Activated T-helper 2 cell treated with anti-CD3 and anti-CD28 coated beads, Interferon-gamma antibody, Interleukin-2, Interleukin-4, amounts not matched to agents 10 μg/mL and 5 μg/mL and 100 μg/mL, durations not matched to agents 14 hours and 24 hours and 36 hours (primary cell): Measurements from ENCODE around the gene VSNL1. TPM values are rescaled to one million over a fixed set of nuclear protein-coding genes. Genes with fewer than 3 reads are reported as not detected.

Experiments used
- DNase-seq: peaks from one replicate; pipeline ENCODE4 v3.0.0; 2021; ENCODE audit warnings: low spot score
- H3K27ac Mint-ChIP-seq: one replicate; pipeline ENCODE4 v1.8.0; 2021; ENCODE audit warnings: mixed read lengths
- H3K27me3 Mint-ChIP-seq: one replicate; pipeline ENCODE4 v1.8.0; 2021; ENCODE audit warnings: low read depth, mixed read lengths
- H3K36me3 Mint-ChIP-seq: one replicate; pipeline ENCODE4 v1.8.0; 2021; ENCODE audit warnings: low read depth, mixed read lengths
- H3K4me1 Mint-ChIP-seq: one replicate; pipeline ENCODE4 v1.8.0; 2021; ENCODE audit warnings: low read depth, mixed read lengths
- H3K4me3 Mint-ChIP-seq: one replicate; pipeline ENCODE4 v1.8.0; 2021; ENCODE audit warnings: low read depth, mild to moderate bottlenecking, moderate library complexity, mixed read lengths
- H3K9me3 Mint-ChIP-seq: one replicate; pipeline ENCODE4 v1.8.0; 2021; ENCODE audit warnings: mixed read lengths
- intact Hi-C: fragments of 100-400 bp; cut with micrococcal nuclease; formaldehyde crosslinking; loops from one replicate; pipeline ENCODE4 v1.15.1; 2023
- total RNA-seq: library from RNA; stranded (reverse); gene quantifications from 2 replicates; pipeline ENCODE4 v1.2.3, GENCODE V29; 2022

VSNL1 gene
- total RNA-seq, 1 donor from 2014 or later: not detected

- Mint-ChIP-seq H3K27me3 (no peaks in the 10 kb centered on the region), H3K9me3 (no peaks in the 10 kb centered on the region), H3K36me3 (peaks cover 36% of the 10 kb centered on the region), H3K4me1 (no peaks in the 10 kb centered on the region), H3K4me3 (no peak overlapping the region), H3K27ac (no peak overlapping the region)
- DNase-seq: no peak
- intact Hi-C loops: no loop called here
Measured at GRCh38 chr2:17683981-17684380, 143.5 kb downstream of the VSNL1 start.

GRCh38 chr2:17688600-17688999, 148.1 kb downstream of the VSNL1 start:
- intact Hi-C loops: no loop called here
- no peaks in the 10 kb centered on the region for H3K9me3 Mint-ChIP-seq
- DNase-seq: no peak
- H3K36me3 Mint-ChIP-seq: peaks cover 46% of the 10 kb centered on the region
- H3K27me3 Mint-ChIP-seq: no peaks in the 10 kb centered on the region
- H3K4me1 Mint-ChIP-seq: no peaks in the 10 kb centered on the region
- no peak overlapping the region for H3K27ac Mint-ChIP-seq
- no peak overlapping the region for H3K4me3 Mint-ChIP-seq

GRCh38 chr2:17689010-17689409, 148.5 kb downstream of the VSNL1 start:
- Mint-ChIP-seq H3K9me3 (no peaks in the 10 kb centered on the region), H3K36me3 (peaks cover 50% of the 10 kb centered on the region)
- intact Hi-C loops: no loop called here

GRCh38 chr2:17690776-17691175, 150.3 kb downstream of the VSNL1 start:
- peaks cover 60% of the 10 kb centered on the region for H3K36me3 Mint-ChIP-seq
- no peaks in the 10 kb centered on the region for H3K27me3 Mint-ChIP-seq
- intact Hi-C loops: no loop called here
- no peak overlapping the region for H3K27ac Mint-ChIP-seq
- H3K4me3 Mint-ChIP-seq: no peak overlapping the region
- no peak for DNase-seq
- no peaks in the 10 kb centered on the region for H3K9me3 Mint-ChIP-seq
- no peaks in the 10 kb centered on the region for H3K4me1 Mint-ChIP-seq

More at GRCh38 chr2:17689010-17689409, 148.5 kb downstream of the VSNL1 start:
- no peaks in the 10 kb centered on the region for H3K4me1 Mint-ChIP-seq
- H3K27ac Mint-ChIP-seq: no peak overlapping the region
- H3K4me3 Mint-ChIP-seq: no peak overlapping the region
- H3K27me3 Mint-ChIP-seq: no peaks in the 10 kb centered on the region
- DNase-seq: no peak

Other genes with a start within 250 kb of the VSNL1 start
- gene RAD51AP2, start 22.3 kb upstream of the VSNL1 start, total RNA-seq: not detected in 2 replicates
- gene SMC6, start 213.1 kb downstream of the VSNL1 start, total RNA-seq: 30.1 and 30.3 TPM in 2 replicates
- gene GEN1, start 213.4 kb downstream of the VSNL1 start, total RNA-seq: 26.6 and 29.2 TPM in 2 replicates